Astrocyte (in vitro differentiated cells and primary cell): Measurements from ENCODE around the gene ARHGAP23. TPM values are rescaled to one million over a fixed set of nuclear protein-coding genes. Genes with fewer than 3 reads are reported as not detected.

Experiments used
- DNase-seq: peaks from one replicate; pipeline ENCODE4 v3.0.0-alpha.2; 2010; ENCODE audit warnings: low read depth
- FAIRE-seq: peaks from 2 replicates; lab custom pipeline; 2011; peaks lifted over from hg19 to GRCh38; lab: Jason Lieb, UNC
- H2AFZ ChIP-seq: 2 replicates; pipeline ENCODE4 v1.6.0; 2012; ENCODE audit warnings: low read depth, low read length, inconsistent platforms
- H3K27ac ChIP-seq: 2 replicates; pipeline ENCODE4 v1.5.1; 2011; ENCODE audit warnings: low read depth, low read length, inconsistent platforms
- H3K27me3 ChIP-seq: 2 replicates; pipeline ENCODE4 v1.6.0; 2011; ENCODE audit warnings: low read length, inconsistent platforms; ENCODE audit not compliant: insufficient read depth
- H3K36me3 ChIP-seq: 2 replicates; pipeline ENCODE4 v1.5.1; 2011; ENCODE audit warnings: low read length, inconsistent platforms; ENCODE audit not compliant: insufficient read depth
- H3K4me1 ChIP-seq: 2 replicates; pipeline ENCODE4 v1.5.1; 2011; ENCODE audit warnings: low read length, inconsistent platforms; ENCODE audit not compliant: insufficient read depth
- H3K4me2 ChIP-seq: 2 replicates; pipeline ENCODE4 v1.6.0; 2012; ENCODE audit warnings: low read length, inconsistent platforms
- H3K4me3 ChIP-seq: 2 replicates; pipeline ENCODE4 v1.5.1; 2011; ENCODE audit warnings: low read depth, mild to moderate bottlenecking, low read length, inconsistent platforms; ENCODE audit not compliant: insufficient read depth
- H3K79me2 ChIP-seq: 2 replicates; pipeline ENCODE4 v1.6.0; 2012; ENCODE audit warnings: mild to moderate bottlenecking, low read length, inconsistent platforms; ENCODE audit not compliant: insufficient read depth
- H3K9ac ChIP-seq: 2 replicates; pipeline ENCODE4 v1.6.0; 2012; ENCODE audit warnings: mild to moderate bottlenecking, low read length, inconsistent platforms
- H3K9me3 ChIP-seq: 2 replicates; pipeline ENCODE4 v1.5.1; 2012; ENCODE audit warnings: low read depth, mild to moderate bottlenecking, low read length, inconsistent platforms; ENCODE audit not compliant: insufficient read depth
- H4K20me1 ChIP-seq: 2 replicates; pipeline ENCODE4 v1.6.0; 2012; ENCODE audit warnings: low read length, inconsistent platforms; ENCODE audit not compliant: insufficient read depth
- H3K27ac Mint-ChIP-seq: one replicate; pipeline ENCODE4 v1.8.0; 2021; ENCODE audit warnings: mild to moderate bottlenecking, mixed read lengths; ENCODE audit not compliant: unreplicated experiment
- H3K27me3 Mint-ChIP-seq: one replicate; pipeline ENCODE4 v1.8.0; 2021; ENCODE audit warnings: low read depth, mixed read lengths; ENCODE audit not compliant: unreplicated experiment
- H3K36me3 Mint-ChIP-seq: one replicate; pipeline ENCODE4 v1.8.0; 2021; ENCODE audit warnings: low read depth, mixed read lengths; ENCODE audit not compliant: unreplicated experiment
- H3K4me1 Mint-ChIP-seq: one replicate; pipeline ENCODE4 v1.8.0; 2021; ENCODE audit warnings: low read depth, mixed read lengths; ENCODE audit not compliant: unreplicated experiment
- H3K4me3 Mint-ChIP-seq: one replicate; pipeline ENCODE4 v1.8.0; 2021; ENCODE audit warnings: mild to moderate bottlenecking, moderate library complexity, mixed read lengths; ENCODE audit not compliant: unreplicated experiment
- H3K9me3 Mint-ChIP-seq: one replicate; pipeline ENCODE4 v1.8.0; 2021; ENCODE audit warnings: mild to moderate bottlenecking, mixed read lengths; ENCODE audit not compliant: unreplicated experiment
- CTCF ChIP-seq: IDR thresholded peaks from 2 replicates; pipeline ENCODE4 v1.5.1; 2011; ENCODE audit warnings: low read depth, mild to moderate bottlenecking, inconsistent platforms, low read length, moderate library complexity; ENCODE audit not compliant: insufficient read depth
- EZH2 ChIP-seq: IDR thresholded peaks from 2 replicates; pipeline ENCODE4 v1.6.1; 2012; ENCODE audit warnings: mild to moderate bottlenecking, low read length, inconsistent platforms; ENCODE audit not compliant: insufficient read depth
- total RNA-seq: library from RNA; stranded (reverse); gene quantifications from 2 replicates; pipeline ENCODE4 v1.2.1, GENCODE V29; 2021

ARHGAP23 gene
- total RNA-seq, 1 donor from 2014 or later = 118 TPM

- Histone ChIP-seq H2AFZ (no peak overlapping the region), H3K9ac (no peak overlapping the region), H3K79me2 (no peaks in the 10 kb centered on the region), H3K9me3 (no peaks in the 10 kb centered on the region), H3K27ac (no peak overlapping the region), H3K27me3 (peaks cover 2% of the 10 kb centered on the region), H3K4me3 (no peak overlapping the region), H4K20me1 (no peaks in the 10 kb centered on the region), H3K4me2 (no peak overlapping the region), H3K36me3 (no peaks in the 10 kb centered on the region), H3K4me1 (no peaks in the 10 kb centered on the region)
- Mint-ChIP-seq H3K9me3 (no peaks in the 10 kb centered on the region), H3K27ac (no peak overlapping the region), H3K4me1 (peaks cover 4% of the 10 kb centered on the region), H3K27me3 (peaks cover 58% of the 10 kb centered on the region), H3K36me3 (no peaks in the 10 kb centered on the region), H3K4me3 (no peak overlapping the region)
- FAIRE-seq (no peak), DNase-seq (no peak)
- TF ChIP-seq EZH2 = no peak
- TF ChIP-seq CTCF = no peak
Measured at GRCh38 chr17:38549285-38549684, 121.0 kb downstream of the ARHGAP23 start.

GRCh38 chr17:38550661-38551060 lies 122.4 kb downstream of the ARHGAP23 start:
- Mint-ChIP-seq H3K4me1 (peaks cover 4% of the 10 kb centered on the region), H3K9me3 (no peaks in the 10 kb centered on the region)

More at GRCh38 chr17:38550661-38551060, 122.4 kb downstream of the ARHGAP23 start:
- Histone ChIP-seq H4K20me1 (no peaks in the 10 kb centered on the region), H3K27ac (no peak overlapping the region), H3K9ac (no peak overlapping the region), H3K36me3 (no peaks in the 10 kb centered on the region), H3K4me3 (no peak overlapping the region), H3K27me3 (peaks cover 10% of the 10 kb centered on the region), H3K9me3 (no peaks in the 10 kb centered on the region), H3K4me1 (no peaks in the 10 kb centered on the region), H3K79me2 (no peaks in the 10 kb centered on the region), H3K4me2 (no peak overlapping the region), H2AFZ (no peak overlapping the region)
- Mint-ChIP-seq H3K4me3 (no peak overlapping the region), H3K27me3 (peaks cover 69% of the 10 kb centered on the region), H3K36me3 (no peaks in the 10 kb centered on the region), H3K27ac (no peak overlapping the region)
- DNase-seq (peak; percentile 78), FAIRE-seq (no peak)
- no peak for TF ChIP-seq CTCF
- no peak for TF ChIP-seq EZH2
